H9 (cell line): ENCODE results near the gene LRP1B. TPM values are rescaled to one million over a fixed set of nuclear protein-coding genes. Genes with fewer than 3 reads are reported as not detected.

Source experiments
- DNase-seq: peaks from one replicate; pipeline ENCODE4 v3.0.0-alpha.2; 2017
- H2AFZ ChIP-seq: one replicate; pipeline ENCODE4 v1.6.1; 2013; ENCODE audit warnings: mild to moderate bottlenecking, low read length, control low read depth, moderate library complexity
- H2AK5ac ChIP-seq: 2 replicates; pipeline ENCODE4 v1.6.1; 2013; ENCODE audit warnings: low read length, control low read depth, mixed read lengths; ENCODE audit not compliant: insufficient read length
- H2BK120ac ChIP-seq: one replicate; pipeline ENCODE4 v1.6.1; 2013; ENCODE audit warnings: low read depth, mild to moderate bottlenecking, low read length, control low read depth, inconsistent platforms; ENCODE audit not compliant: poor library complexity, severe bottlenecking
- H2BK12ac ChIP-seq: 2 replicates; pipeline ENCODE4 v1.6.1; 2013; ENCODE audit warnings: low read length, control low read depth, mixed read lengths, low read depth; ENCODE audit not compliant: insufficient read length
- H2BK15ac ChIP-seq: 2 replicates; pipeline ENCODE4 v1.6.1; 2013; ENCODE audit warnings: low read depth, low read length, control low read depth
- H2BK20ac ChIP-seq: one replicate; pipeline ENCODE4 v1.6.1; 2013; ENCODE audit warnings: low read depth, mild to moderate bottlenecking, low read length, control low read depth, inconsistent platforms; ENCODE audit not compliant: poor library complexity, severe bottlenecking
- H2BK5ac ChIP-seq: 2 replicates; pipeline ENCODE4 v1.6.1; 2013; ENCODE audit warnings: low read length, control low read depth, mixed read lengths; ENCODE audit not compliant: insufficient read length
- H3K14ac ChIP-seq: 2 replicates; pipeline ENCODE4 v1.6.1; 2013; ENCODE audit warnings: low read length, control low read depth; ENCODE audit not compliant: insufficient read depth
- H3K18ac ChIP-seq: 2 replicates; pipeline ENCODE4 v1.6.1; 2013; ENCODE audit warnings: low read depth, mild to moderate bottlenecking, mixed read lengths, low read length, control low read depth; ENCODE audit not compliant: insufficient read length
- H3K23ac ChIP-seq: 2 replicates; pipeline ENCODE4 v1.6.1; 2013; ENCODE audit warnings: low read length, control low read depth, mixed read lengths, low read depth; ENCODE audit not compliant: insufficient read length
- H3K23me2 ChIP-seq: 2 replicates; pipeline ENCODE4 v1.6.1; 2013; ENCODE audit warnings: low read depth, mild to moderate bottlenecking, mixed read lengths, low read length, control low read depth; ENCODE audit not compliant: insufficient read length, poor library complexity, severe bottlenecking
- H3K27ac ChIP-seq: 2 replicates; pipeline ENCODE4 v1.5.1; 2013; ENCODE audit warnings: low read length, control low read depth, mixed read lengths, low read depth; ENCODE audit not compliant: insufficient read length
- H3K27me3 ChIP-seq: 2 replicates; pipeline ENCODE4 v1.6.1; 2013; ENCODE audit warnings: low read length, control low read depth, inconsistent platforms; ENCODE audit not compliant: insufficient read depth
- H3K4ac ChIP-seq: 2 replicates; pipeline ENCODE4 v1.6.1; 2013; ENCODE audit warnings: low read depth, mild to moderate bottlenecking, control low read depth, inconsistent platforms, low read length, moderate library complexity
- H3K4me1 ChIP-seq: 2 replicates; pipeline ENCODE4 v1.6.1; 2013; ENCODE audit warnings: low read length, control low read depth, inconsistent platforms; ENCODE audit not compliant: insufficient read depth
- H3K4me2 ChIP-seq: 2 replicates; pipeline ENCODE4 v1.6.1; 2013; ENCODE audit warnings: low read length, control low read depth, mixed read lengths; ENCODE audit not compliant: insufficient read length, insufficient read depth
- H3K56ac ChIP-seq: 2 replicates; pipeline ENCODE4 v1.6.1; 2013; ENCODE audit warnings: low read depth, mild to moderate bottlenecking, mixed read lengths, low read length, control low read depth; ENCODE audit not compliant: insufficient read length
- H3K79me1 ChIP-seq: 2 replicates; pipeline ENCODE4 v1.6.1; 2013; ENCODE audit warnings: low read depth, mild to moderate bottlenecking, moderate library complexity, low read length, control low read depth, inconsistent platforms; ENCODE audit not compliant: insufficient read depth, poor library complexity, severe bottlenecking
- H3K79me2 ChIP-seq: 2 replicates; pipeline ENCODE4 v1.6.1; 2013; ENCODE audit warnings: low read length, control low read depth, inconsistent platforms; ENCODE audit not compliant: insufficient read depth
- H3K9ac ChIP-seq: 2 replicates; pipeline ENCODE4 v1.6.1; 2013; ENCODE audit warnings: low read length, control low read depth, mixed read lengths; ENCODE audit not compliant: insufficient read length; ENCODE audit errors: extremely low read depth
- H3K9me3 ChIP-seq: one replicate; pipeline ENCODE4 v1.6.1; 2013; ENCODE audit warnings: low read depth, low read length, inconsistent platforms; ENCODE audit not compliant: control insufficient read depth
- H3T11ph ChIP-seq: one replicate; pipeline ENCODE4 v1.6.1; 2013; ENCODE audit warnings: mild to moderate bottlenecking, low read length, control low read depth, inconsistent platforms
- H4K20me1 ChIP-seq: one replicate; pipeline ENCODE4 v1.6.1; 2013; ENCODE audit not compliant: control insufficient read depth, insufficient read length, insufficient read depth
- H4K5ac ChIP-seq: 2 replicates; pipeline ENCODE4 v1.6.1; 2013; ENCODE audit warnings: low read depth, mild to moderate bottlenecking, mixed read lengths, low read length, control low read depth; ENCODE audit not compliant: insufficient read length
- H4K8ac ChIP-seq: replicated peaks from 2 replicates; pipeline ENCODE4 v1.6.1; 2013; ENCODE audit warnings: low read length, control low read depth, mixed read lengths, low read depth; ENCODE audit not compliant: insufficient read length
- H4K91ac ChIP-seq: 2 replicates; pipeline ENCODE4 v1.6.1; 2013; ENCODE audit warnings: low read depth, mild to moderate bottlenecking, moderate library complexity, mixed read lengths, low read length, control low read depth; ENCODE audit not compliant: insufficient read length
- H3K27ac Mint-ChIP-seq, 3 experiments: 2 replicates in 2 of 3; 3 replicates in 1 of 3; pipeline ENCODE4 v1.8.0; 2020 to 2021; ENCODE audit warnings: mixed read lengths in 3 of 3, mild to moderate bottlenecking in 1 of 3, moderate library complexity in 1 of 3
- H3K27me3 Mint-ChIP-seq: 2 replicates; pipeline ENCODE4 v1.8.0; 2021; ENCODE audit warnings: low read depth, mild to moderate bottlenecking, moderate library complexity, mixed read lengths
- H3K36me3 Mint-ChIP-seq, 3 experiments: 2 replicates in 2 of 3; 3 replicates in 1 of 3; pipeline ENCODE4 v1.8.0; 2020 to 2021; ENCODE audit warnings: low read depth in 3 of 3, mixed read lengths in 3 of 3; ENCODE audit not compliant: insufficient read depth in 1 of 3
- H3K4me1 Mint-ChIP-seq, 2 experiments: 2 replicates each; pipeline ENCODE4 v1.8.0; 2020; ENCODE audit warnings: mixed read lengths in 2 of 2
- H3K4me3 Mint-ChIP-seq, 2 experiments: 2 replicates in 1 of 2; 3 replicates in 1 of 2; pipeline ENCODE4 v1.8.0; 2020 to 2021; ENCODE audit warnings: mild to moderate bottlenecking in 2 of 2, mixed read lengths in 2 of 2, moderate library complexity in 1 of 2
- H3K9me3 Mint-ChIP-seq, 2 experiments: 2 replicates in 1 of 2; 3 replicates in 1 of 2; pipeline ENCODE4 v1.8.0; 2020; ENCODE audit warnings: mild to moderate bottlenecking in 2 of 2, mixed read lengths in 2 of 2, moderate library complexity in 1 of 2
- CTCF ChIP-seq: fragments of 200-600 bp; sonication (generic); conservative IDR thresholded peaks from 3 replicates; pipeline ENCODE4 v1.8.0; 2021; ENCODE audit warnings: antibody characterized with exemption, mild to moderate bottlenecking
- WGBS: extraction: QIAGEN DNeasy Blood & Tissue Kit; methylation state at CpG from one replicate; pipeline ENCODE4 v1.1.7; 2013; ENCODE audit warnings: missing lambda C conversion rate, low lambda C conversion rate, mixed read lengths; ENCODE audit not compliant: insufficient read length; ENCODE audit errors: extremely low coverage; 5-methylcytosine and 5-hydroxymethylcytosine counted together
- total RNA-seq: library from RNA; stranded (reverse); gene quantifications from 2 replicates; pipeline ENCODE4 v1.2.1, GENCODE V29; 2021

The LRP1B gene
- total RNA-seq, 1 experiment from 2014 or later, result not detected

DNA sequence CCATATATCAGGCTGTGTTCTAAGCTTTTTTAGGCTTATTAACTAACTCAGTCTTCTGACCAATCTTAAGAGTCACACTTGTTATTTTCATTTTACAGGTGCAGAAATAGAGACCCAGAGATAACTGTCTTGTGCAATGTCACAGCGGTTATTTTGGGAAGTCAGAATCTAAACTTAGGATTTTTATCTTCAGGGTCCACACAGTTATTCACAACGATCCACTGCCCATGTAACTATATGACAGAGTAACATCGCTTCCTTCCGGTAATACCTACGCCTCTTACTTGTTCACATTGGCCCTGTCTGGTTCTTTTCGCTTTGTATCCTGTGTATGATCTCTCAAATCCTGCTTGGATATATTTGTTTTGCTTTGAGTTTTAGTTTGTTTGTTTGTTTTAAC lies 631.7 kb downstream of the LRP1B start:
- no peak for TF ChIP-seq CTCF

More for the DNA sequence above, 631.7 kb downstream of the LRP1B start:
- DNase-seq, result no peak
- no peaks in the 10 kb centered on the region for H3K9me3 ChIP-seq
- no peak overlapping the region for H3K18ac ChIP-seq
- H3K4ac ChIP-seq, result no peak overlapping the region
- H3K9ac ChIP-seq, result no peak overlapping the region
- H3K27ac ChIP-seq, result no peak overlapping the region
- no peak overlapping the region for H2AFZ ChIP-seq
- H3K36me3 Mint-ChIP-seq, result no peaks in the 10 kb centered on the region
- H2BK12ac ChIP-seq, result no peak overlapping the region
- no CpG with 5 or more reads among the region's 6 CpGs for WGBS
- no peak overlapping the region for H3K4me2 ChIP-seq
- no peak overlapping the region for H2BK15ac ChIP-seq
- no peaks in the 10 kb centered on the region for H3K27me3 Mint-ChIP-seq
- no peak overlapping the region for H3K56ac ChIP-seq
- H3K79me2 ChIP-seq, result no peaks in the 10 kb centered on the region
- H3K23ac ChIP-seq, result no peak overlapping the region
- H2BK20ac ChIP-seq, result no peak overlapping the region
- H3T11ph ChIP-seq, result no peak overlapping the region
- H3K27me3 ChIP-seq, result no peaks in the 10 kb centered on the region
- H3K4me1 ChIP-seq, result no peaks in the 10 kb centered on the region
- no peak overlapping the region for H2AK5ac ChIP-seq
- no peak overlapping the region for H4K5ac ChIP-seq
- H2BK120ac ChIP-seq, result no peak overlapping the region
- H3K14ac ChIP-seq, result no peak overlapping the region
- no peak overlapping the region for H4K8ac ChIP-seq
- peaks cover 0 to 5% of the 10 kb centered on the region in 2 experiments; a peak in 2 of 4 replicates for H3K4me1 Mint-ChIP-seq
- H4K91ac ChIP-seq, result no peak overlapping the region
- H3K4me3 Mint-ChIP-seq, result no peak overlapping the region
- H2BK5ac ChIP-seq, result no peak overlapping the region
- H3K79me1 ChIP-seq, result no peaks in the 10 kb centered on the region
- H3K27ac Mint-ChIP-seq, result no peak overlapping the region
- H4K20me1 ChIP-seq, result no peaks in the 10 kb centered on the region
- H3K9me3 Mint-ChIP-seq, result no peaks in the 10 kb centered on the region
- no peaks in the 10 kb centered on the region for H3K23me2 ChIP-seq
